HS-27A (cell line): Measurements from ENCODE around the gene CCBE1.
"Not testable (repeated sequence)": the region's sequence is repeated elsewhere in the genome, so short reads cannot be mapped to it uniquely, and the experiment has no call there.

ENCODE experiments used
- DNase-seq: peaks from one replicate; pipeline ENCODE4 v3.0.0-alpha.2; 2012; ENCODE audit warnings: low read depth, missing footprints

Gene CCBE1

DNA sequence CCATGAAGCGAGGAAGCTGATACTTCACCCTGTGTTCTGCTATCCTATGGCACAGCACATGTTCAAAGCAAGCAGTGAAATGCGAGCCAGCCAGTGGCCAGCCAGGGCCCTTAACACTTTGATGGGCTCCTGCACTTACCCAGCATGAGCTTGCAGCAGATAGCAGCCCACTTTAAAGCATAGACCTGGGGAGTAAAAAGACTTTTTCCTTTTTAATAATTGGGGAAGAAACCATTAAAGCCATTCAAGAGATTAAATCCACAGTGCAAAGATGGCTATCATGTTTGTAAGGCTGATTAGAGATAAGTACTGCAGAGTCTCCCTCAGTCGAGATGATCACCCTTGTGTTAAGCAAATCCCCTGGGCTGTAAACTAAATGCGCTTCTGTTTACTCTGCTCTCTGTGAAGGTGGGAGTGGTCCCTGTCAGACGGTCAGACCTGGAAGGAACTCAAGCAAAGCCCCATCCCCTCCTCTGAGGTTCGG, 15.7 kb downstream of the CCBE1 start:
- DNase-seq = no peak

DNA sequence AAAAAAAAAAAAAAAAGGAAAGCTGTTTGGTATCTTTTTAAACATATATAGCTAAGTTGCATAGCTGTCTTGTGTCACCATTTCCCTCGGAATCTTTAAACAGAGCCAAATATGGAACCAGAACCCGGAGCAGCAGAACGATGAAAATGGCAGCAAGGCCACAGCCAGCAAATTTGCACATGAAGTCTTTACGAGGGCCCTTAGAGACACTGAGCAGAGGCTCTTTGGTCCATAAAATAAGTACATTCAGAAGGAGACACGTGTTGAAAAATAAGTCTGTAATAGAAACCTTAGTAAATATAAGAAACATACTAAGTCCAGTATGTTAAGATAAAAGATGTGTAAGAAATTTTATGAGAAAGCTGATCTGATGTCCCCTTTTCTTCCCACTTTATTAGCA, 16.2 kb downstream of the CCBE1 start:
- no peak for DNase-seq

DNA sequence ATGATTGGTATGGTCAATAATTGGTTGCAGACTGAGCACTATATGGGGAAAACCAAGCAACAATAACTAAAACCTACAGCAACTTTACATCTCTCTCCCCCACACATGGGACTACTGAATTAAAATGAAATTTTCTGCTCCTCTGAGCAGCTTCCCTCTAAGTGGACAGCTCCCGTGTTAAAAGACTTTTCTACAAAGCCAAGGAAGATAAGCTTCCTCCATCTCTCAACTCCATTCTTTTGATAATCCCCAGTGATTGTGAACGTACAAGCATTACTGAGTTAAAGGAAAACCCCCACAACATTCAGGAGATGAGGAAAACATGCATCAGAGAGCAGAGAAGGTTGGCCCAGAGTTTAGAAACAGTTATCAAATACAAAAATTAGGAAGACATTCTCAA, 21.9 kb downstream of the CCBE1 start:
- no peak for DNase-seq

DNA sequence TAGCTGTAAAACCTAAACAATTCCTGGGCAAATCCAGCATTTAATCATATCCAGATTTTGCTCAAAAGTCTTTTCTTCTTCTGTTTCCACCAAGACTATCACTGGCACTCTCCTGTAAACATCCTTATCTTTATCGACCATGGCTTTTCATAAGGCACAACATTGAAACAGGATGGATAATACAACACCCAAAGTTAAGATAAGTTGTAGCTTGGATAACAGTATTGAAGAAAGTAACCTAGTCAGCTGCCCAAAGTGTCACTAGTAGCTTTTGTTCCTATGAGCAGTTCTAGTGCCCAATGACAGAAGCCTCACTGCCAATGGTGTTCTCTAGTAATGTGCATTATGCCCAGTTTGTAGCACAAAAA, 22.3 kb downstream of the CCBE1 start:
- DNase-seq = no peak

DNA sequence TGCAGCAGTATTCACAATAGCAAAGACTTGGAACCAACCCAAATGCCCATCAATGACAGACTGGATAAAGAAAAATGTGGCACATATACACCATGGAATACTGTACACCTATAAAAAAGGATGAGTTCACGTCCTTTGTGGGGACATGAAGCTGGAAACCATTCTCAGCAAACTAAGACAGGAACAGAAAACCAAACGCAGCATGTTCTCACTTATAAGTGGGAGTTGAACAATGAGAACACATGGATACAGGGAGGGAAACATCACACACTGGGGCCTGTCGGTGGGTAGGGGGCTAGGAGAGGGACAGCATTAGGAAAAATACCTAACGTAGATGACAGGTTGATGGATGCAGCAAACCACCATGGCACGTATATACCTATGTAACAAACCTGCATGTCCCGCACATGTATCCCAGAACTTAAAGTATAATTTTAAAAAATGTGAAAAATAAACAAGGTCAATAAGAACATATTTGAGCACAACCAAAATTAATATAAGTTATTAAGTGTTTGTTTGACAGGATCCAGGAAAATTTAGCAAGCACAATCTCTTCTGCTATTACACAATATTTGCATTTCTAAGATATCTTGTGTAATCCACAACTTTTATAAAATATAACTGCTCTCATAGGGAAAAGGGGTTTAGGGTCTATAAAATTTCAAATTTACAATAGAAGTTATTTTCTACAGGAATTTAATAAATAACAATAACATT, 22.9 kb downstream of the CCBE1 start:
- no peak for DNase-seq

DNA sequence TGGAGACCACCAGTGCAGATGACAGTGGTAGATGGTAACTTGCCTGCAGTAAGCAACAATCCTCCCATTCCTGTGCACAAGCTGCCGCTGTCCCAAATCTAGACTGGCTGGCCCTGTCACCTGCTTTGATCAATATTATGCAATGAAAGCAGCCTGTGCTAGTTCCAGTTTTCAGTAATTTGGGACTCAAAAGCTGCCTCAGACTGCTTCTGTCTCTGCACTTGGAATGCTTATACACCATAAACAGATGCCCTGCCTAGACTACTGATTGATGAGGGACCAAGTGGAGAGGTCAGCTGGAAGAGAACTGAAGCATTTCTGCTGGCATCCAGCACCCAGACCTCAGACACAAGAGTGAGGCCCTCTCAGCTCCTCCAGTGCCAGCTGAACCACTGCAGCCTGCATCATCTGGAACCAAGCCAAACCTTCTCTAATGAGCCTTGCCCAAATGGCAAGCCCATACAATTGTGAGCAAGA, 24.9 kb downstream of the CCBE1 start:
- no peak for DNase-seq

DNA sequence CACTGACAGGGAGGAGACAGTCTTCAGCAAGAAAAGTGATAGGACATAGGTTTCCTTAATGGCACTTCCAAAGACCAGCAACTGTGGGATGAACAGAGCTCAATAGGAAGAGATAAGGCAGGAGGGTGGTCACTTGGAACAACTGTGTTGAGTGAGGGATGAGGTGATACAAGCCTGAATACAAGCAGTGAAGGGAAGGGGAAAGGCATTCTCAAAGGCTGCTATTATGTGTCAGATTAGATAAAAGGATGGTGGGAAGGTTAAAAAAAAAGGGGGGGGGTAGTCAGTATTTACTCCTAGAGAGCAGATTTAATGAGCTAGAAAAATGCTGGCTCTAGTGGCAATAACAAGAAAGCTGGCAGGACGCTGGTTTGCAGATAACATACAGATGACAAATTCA, 25.7 kb downstream of the CCBE1 start:
- DNase-seq = no peak

DNA sequence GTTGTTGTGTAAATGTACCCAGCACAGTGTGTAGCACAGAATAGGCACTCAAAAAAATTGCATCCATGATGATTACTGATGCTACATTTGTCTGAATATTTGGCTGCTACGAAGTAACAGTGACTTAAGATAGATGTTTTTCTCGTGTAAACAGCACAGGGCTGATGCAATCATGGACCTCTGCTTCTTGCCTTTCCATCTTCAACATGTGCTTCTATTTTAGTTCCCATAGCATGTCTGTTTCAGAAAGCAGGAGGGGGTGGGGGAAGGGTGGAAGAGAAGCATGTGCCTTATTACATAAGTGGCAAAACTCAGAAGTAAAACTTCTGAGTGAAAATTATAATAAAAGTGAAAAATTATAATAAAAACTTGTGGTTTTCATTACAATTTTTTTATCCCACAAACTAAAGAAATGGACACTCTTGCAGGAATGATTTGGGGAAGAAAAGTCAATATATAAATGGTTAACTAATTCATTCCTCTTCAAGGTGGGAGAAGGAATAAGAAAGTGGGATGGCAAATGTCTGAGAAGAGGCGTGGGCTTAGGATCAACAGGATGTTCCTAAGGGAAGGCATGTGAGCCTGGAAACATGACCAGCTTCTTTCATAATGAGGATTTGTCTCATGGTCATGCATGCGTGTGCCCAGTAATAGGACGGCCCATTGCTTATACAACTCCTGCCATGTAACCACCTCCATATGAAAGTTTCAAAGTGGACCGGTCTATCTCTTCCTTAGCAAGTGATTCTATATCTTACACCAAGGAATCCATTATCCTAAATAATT, 27.2 kb downstream of the CCBE1 start:
- DNase-seq = no peak

DNA sequence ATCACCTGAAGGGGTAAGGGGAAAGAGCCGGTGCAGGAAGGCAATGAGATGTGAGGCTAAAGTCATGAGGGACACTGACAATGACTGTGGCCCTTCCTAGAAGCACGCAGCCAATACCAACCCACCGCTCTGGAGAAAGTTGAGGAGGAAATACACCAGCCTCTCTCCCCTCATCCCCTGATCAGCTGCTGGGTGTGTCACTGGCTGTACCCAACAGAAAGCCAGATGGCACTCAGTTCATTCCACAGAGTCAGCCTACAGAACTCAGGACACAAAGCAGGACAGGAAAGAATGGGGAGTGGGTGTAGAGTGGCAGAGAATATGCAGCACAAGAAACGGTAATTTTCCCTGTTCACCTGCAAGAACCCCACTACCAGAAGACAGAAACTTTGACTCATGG, 29.7 kb downstream of the CCBE1 start:
- no peak for DNase-seq

DNA sequence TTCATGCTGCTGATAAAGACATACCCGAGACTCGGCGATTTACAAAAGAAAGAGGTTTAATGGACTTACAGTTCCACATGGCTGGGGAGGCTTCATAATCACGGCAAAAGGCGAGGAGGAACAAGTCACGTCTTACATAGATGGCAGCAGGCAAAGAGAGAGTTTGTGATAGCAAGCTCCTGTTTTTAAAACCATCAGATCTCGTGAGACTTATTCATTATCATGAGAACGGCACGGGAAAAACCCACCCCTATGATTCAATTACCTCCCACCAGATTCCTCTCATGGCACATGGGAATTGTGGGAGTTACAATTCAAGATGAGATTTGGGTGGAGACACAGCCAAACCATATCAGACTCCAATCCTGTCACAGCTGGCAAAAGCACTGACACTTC, 31.2 kb downstream of the CCBE1 start:
- not testable (repeated sequence) for DNase-seq

DNA sequence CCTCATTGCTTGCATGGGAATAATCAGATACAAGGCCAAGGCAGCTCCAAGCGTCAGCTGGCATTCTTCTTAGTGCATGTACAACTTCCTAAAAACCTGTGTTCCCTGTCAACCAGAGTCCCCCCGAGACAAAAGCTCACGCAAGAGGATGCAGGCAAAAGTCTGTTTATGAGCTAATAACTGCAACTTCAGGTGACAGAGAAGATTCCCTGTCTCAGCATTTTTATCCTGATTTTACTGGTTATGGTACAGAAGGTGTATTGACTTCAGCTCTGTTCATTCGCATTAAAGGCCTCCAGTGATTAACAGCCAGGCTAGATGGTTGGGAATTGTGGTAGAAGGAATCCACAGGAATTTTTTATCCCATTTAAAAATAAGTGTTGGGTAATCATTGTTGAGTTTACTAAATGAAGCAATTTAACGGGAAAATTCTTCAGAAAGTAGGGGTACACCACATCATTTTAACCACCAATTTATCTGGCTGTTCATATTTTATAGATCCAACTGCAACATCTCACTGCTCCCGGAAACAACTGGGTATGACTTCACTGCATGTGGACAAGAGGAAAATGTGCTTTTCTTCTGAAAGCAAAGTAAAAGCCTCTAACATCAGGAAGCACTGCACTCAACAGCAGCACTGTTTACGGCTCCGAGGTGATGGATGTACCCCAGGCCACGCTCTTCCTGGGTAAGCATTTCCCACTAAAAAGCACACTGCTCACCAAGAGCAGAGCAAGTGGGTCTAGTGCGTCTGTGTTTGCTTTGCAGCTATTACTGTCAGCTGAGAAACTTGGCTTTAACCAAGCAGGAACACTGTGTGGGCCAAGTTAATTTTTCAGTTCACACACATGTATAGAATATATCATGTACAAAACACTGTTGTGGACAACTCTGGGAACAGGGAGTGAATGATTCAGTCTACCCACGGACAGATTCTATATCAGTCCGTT, 31.9 kb downstream of the CCBE1 start:
- DNase-seq = no peak

DNA sequence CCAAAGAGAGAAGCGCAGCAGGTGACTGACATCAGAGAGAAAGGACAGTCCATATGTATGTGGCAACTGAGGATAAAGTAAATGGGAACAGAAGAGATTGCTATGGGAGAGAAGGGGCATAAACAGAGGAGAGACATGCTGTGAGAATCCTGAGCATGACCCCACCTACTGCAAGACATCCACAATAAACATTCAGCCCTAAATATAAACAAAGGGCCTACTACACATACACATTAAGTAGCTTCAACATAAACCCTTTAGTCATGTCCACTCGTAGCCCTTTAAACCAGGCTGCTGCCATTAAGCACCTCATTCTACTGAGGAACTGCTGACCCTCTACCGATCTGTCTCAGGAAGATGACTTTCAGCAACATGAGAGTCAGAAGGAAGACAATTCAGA, 32.9 kb downstream of the CCBE1 start:
- DNase-seq = no peak

DNA sequence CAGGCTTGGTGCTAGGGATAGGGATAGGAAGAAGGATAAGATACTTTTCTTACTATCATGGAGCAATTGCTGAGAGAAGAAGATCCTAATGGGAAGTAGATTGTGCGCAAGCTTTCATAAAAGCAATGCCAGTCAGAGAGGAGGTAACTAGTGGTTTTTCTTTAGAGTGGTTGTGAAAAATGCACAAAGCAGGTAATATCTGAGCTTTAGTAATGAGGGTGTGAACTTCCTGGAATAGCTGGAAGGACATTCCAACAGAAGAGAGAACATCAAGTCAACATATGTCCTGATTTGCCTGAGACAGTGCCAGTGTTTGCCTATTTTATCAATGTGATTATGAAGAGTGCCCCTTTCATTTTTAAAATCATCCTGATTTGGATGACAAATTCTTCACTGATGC, 34.1 kb downstream of the CCBE1 start:
- no peak for DNase-seq

DNA sequence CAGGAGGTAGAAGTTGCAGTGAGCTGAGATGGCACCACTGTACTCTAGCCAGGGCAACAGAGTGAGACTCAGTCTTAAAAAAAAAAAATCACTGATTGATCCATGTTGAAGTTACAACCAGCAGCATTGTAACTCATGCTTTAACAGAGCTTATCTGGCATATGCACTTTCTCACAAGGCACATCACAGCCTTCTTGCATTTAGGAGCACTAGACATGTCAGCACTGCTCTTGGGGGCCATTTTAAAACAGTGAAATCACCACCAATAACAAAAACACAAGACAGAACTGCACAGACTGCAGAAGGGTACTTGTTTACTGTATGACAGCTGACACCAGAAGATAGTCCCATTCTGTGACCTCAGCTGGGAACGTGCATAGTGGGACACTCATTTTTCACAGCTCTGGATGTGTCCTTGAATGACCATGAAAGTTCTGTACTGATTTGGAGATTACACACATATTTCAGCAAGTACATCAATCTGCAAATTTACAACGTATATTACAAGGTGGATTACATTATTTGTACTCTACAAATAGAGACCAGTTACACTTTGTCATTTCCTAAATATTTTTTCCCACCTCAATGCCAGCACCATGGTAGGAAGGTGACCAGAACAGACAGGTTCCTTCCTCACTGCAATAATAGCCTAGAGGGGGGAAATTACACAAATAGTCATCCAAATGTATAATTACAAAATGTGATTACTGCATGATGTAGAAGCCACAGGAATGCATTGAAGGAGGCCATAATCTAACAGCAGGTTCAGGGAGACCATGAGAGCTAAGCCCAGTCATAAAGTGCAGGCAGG, 35.1 kb downstream of the CCBE1 start:
- no peak for DNase-seq

DNA sequence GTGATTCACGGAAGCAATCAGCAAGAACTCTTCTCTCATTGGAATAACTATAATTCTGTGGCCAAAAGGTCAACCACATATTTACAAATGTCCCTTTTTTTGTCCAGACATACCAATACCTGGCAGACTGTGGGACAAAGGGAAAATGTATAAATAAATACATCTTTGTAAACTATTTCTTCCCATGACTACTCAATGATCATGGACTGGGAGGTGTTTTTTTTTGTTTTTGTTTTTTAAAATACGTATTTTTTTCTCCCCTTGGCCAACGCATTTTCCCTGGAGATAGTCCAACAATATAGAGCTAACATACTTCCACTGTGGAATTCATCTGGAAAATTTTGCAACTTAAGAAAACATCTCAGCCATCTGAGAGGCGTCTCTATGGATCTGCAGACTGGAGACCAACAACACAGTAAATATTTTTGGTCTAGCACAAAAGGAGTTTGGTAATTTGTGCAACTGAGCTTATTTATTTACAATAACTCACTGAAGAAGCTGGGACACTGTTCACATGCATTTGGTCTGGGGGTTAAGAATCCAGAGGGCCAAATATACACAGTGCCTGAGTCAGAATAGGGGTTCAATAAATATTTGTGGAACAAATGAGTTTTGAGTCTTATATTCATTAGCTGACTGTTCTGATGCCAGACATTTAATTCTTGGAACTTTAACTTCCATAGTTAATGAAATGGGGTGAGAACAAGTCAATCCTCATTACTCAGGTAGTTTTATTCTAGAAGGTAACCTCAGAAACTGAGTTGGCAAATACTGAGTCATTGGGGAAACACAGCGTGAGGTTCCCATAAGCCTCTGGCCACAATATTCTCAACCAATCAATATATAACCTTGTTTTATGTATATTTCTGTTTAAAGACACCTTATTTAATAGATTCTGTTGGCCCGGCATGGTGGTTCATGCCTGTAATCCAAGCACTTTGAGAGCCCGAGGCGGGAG, 36.2 kb downstream of the CCBE1 start:
- no peak for DNase-seq

DNA sequence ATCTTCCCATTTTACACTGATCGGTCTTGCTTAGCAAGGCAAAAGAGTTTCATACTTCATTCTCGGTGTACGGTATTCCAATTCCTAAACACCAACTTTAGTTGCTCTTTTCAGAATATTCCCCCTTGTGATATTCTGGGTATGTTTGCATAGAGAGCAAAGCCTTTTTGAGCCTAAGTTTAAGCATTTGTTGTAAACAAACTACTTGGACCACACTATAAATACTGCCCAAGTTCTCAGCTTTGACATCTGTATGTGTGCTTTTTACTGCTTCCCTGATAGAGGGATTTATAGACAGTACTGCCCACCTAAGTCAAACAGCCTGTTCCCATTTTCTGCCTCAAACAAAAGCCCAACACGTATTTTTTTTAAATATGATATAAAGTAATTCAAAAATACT, 36.9 kb downstream of the CCBE1 start:
- DNase-seq = no peak

DNA sequence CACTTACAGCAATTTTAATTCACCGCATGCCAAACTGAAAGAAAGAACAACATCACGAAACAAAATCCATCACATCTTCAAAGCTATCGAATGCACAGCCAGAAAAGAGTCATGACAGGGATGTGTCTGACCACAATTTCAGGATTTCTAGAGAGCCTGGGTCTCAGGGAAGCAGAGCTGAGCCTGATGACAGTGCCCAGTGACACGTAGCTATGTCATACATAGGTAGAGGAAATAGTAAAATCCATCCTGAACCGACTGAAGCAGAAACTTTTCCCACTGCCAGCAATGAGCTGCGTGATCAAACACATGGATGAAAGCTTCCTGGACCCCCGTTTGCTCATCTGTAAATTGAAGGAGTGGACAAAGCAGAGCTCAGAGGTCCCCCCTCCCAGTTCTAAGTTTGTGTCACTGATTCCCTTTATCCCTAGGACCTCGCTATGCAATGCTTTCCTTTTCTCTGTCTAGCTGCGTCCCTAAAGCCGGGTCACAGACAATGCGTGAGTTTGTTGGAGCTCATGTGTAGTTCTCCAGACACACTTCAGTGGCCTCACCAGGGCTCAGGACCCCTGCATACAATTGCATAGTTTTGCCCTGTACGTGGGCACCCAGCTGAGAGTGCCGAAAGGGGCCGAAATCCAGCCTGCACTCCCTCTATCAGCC, 37.6 kb downstream of the CCBE1 start:
- DNase-seq = no peak

DNA sequence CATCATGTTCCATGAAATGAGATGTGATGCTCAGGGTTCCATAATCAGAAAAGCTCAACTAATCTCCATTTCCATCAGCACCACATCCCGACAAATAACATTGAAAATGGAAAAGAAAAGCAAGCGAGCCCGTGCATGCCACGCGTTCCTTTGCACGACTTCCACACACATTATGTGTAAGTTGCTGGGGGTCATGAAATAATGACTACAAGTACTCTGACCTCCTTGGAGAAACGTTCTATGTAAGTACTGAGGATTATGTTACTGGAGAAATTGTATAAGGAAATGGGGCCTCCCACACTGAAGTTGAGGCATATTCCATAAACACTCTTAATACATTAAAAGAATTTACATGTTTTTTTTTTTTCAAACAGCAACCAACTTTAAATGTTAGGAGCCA, 38.3 kb downstream of the CCBE1 start:
- DNase-seq = no peak

DNA sequence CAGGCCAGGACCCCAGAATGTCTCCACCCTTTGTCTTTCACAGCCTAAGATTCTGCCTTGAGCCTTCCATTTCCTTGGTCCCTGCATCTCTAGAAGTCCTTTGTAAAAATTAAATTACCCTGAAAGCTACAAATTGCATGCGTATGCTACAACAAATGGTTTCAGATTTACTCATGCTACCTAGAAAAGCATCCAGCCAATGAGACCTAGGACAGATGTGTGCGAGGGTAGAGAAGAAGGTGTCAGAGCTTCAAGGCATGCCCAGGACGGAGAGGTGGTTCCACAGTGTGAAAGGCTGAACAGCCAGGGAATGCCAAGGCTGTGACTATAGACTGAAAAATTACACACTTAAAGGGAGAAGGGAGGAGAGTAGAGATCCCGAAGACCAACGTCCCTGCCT, 40.2 kb downstream of the CCBE1 start:
- DNase-seq = no peak

DNA sequence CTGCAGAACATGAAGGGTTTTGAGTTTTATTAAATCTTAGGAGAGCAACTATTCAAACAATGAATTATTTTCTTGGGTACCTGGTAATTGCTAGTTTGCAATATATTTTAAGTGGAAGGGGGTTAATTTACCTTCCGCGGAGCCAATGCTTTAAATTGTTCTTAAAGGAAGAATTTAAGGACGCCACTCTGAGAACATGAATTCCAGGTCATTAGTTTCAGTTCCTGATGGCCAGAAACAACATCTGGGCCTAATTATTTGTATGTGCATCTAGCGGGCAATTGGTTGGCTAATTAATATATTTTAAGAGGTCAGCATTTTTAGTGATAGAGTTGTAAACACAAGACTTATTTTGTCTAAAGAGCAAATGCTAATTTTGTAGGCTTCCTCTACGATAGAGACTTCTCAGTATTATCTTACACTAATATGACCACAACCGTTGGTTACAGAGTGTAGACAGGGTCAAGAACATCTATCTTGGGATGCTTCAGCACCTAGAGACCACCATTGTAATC, 40.8 kb downstream of the CCBE1 start:
- DNase-seq = no peak
